WTC11 (cell line): Measurements from ENCODE around the gene FHIT.

ENCODE experiments used
- CBFB ChIP-seq: sonication (generic); formaldehyde crosslinking; IDR thresholded peaks from 2 replicates; pipeline ENCODE4 v1.8.1; 2022; ENCODE audit warnings: mild to moderate bottlenecking, low read depth, missing genetic modification reagents
- GABPB1 ChIP-seq: sonication (generic); formaldehyde crosslinking; IDR thresholded peaks from 2 replicates; pipeline ENCODE4 v1.8.1; 2023; ENCODE audit warnings: mild to moderate bottlenecking, missing genetic modification reagents
- NR2C2 ChIP-seq: sonication (generic); formaldehyde crosslinking; IDR thresholded peaks from 2 replicates; pipeline ENCODE4 v1.8.0; 2022; ENCODE audit warnings: mild to moderate bottlenecking, missing genetic modification reagents
- SMAD4 ChIP-seq: sonication (generic); formaldehyde crosslinking; IDR thresholded peaks from 2 replicates; pipeline ENCODE4 v1.8.0; 2022; ENCODE audit warnings: mild to moderate bottlenecking, missing genetic modification reagents
- TF ChIP-seq, protein P1 (sequence below): sonication (generic); formaldehyde crosslinking; IDR thresholded peaks from 2 replicates; pipeline ENCODE4 v1.8.1; 2023; ENCODE audit warnings: mild to moderate bottlenecking, missing genetic modification reagents, moderate library complexity
- TF ChIP-seq, protein P2 (sequence below): fragments of 200-600 bp; IDR thresholded peaks from 2 replicates; pipeline ENCODE4 v1.8.0; 2022; ENCODE audit warnings: antibody characterized with exemption
- TF ChIP-seq, protein P3 (sequence below): fragments of 250-450 bp; sonication (Bioruptor Pico); conservative IDR thresholded peaks from 2 replicates; pipeline ENCODE4 v1.9.0; 2021; ENCODE audit warnings: mild to moderate bottlenecking

GRCh38 chr3:60102154-60102553 lies 1149.1 kb downstream of the FHIT start:
- TF ChIP-seq, protein P1, sequence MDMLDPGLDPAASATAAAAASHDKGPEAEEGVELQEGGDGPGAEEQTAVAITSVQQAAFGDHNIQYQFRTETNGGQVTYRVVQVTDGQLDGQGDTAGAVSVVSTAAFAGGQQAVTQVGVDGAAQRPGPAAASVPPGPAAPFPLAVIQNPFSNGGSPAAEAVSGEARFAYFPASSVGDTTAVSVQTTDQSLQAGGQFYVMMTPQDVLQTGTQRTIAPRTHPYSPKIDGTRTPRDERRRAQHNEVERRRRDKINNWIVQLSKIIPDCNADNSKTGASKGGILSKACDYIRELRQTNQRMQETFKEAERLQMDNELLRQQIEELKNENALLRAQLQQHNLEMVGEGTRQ (CRISPR knock-in tag) = no peak
- TF ChIP-seq, protein P2, sequence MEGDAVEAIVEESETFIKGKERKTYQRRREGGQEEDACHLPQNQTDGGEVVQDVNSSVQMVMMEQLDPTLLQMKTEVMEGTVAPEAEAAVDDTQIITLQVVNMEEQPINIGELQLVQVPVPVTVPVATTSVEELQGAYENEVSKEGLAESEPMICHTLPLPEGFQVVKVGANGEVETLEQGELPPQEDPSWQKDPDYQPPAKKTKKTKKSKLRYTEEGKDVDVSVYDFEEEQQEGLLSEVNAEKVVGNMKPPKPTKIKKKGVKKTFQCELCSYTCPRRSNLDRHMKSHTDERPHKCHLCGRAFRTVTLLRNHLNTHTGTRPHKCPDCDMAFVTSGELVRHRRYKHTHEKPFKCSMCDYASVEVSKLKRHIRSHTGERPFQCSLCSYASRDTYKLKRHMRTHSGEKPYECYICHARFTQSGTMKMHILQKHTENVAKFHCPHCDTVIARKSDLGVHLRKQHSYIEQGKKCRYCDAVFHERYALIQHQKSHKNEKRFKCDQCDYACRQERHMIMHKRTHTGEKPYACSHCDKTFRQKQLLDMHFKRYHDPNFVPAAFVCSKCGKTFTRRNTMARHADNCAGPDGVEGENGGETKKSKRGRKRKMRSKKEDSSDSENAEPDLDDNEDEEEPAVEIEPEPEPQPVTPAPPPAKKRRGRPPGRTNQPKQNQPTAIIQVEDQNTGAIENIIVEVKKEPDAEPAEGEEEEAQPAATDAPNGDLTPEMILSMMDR = no peak
- TF ChIP-seq SMAD4 (CRISPR knock-in tag) (no peak), CBFB (no peak), GABPB1 (CRISPR knock-in tag) (no peak), NR2C2 (CRISPR knock-in tag) (no peak)
- TF ChIP-seq, protein P3, sequence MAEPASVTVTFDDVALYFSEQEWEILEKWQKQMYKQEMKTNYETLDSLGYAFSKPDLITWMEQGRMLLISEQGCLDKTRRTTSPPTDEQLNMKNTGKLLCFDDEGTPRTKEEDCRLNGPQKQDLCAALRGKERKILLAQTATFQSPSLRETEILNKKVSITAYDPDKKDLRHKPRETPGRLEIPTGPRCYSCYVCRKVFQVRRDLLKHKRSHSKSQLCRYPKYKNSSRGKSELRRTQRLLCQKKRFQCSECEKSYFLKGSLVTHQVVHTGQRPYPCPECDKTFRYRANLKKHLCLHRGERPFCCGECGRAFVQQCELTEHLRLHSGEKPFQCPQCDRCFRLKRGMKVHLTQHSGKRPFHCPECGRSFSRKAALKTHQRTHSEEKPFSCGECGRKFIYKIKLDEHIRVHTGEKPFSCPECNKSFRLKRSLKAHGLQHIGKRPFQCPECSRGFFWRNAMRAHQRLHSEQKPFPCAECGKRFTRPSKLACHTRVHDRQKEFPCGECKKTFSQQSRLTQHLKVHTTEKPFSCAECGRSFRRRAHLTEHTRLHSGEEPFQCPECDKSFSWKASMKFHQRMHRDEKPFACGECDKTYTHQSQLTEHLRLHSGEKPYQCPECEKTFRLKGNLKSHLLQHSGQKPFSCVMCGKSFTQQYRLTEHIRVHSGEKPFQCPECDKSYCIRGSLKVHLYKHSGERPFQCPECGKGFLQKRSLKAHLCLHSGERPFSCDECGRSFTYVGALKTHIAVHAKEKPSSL (CRISPR knock-in tag) = no peak
